H9 (cell line): ENCODE results near the gene TRIM54. TPM values are rescaled to one million over a fixed set of nuclear protein-coding genes. Genes with fewer than 3 reads are reported as not detected.

ENCODE experiments used
- DNase-seq: peaks from one replicate; pipeline ENCODE4 v3.0.0-alpha.2; 2017
- H2AFZ ChIP-seq: one replicate; pipeline ENCODE4 v1.6.1; 2013; ENCODE audit warnings: mild to moderate bottlenecking, low read length, control low read depth, moderate library complexity
- H2AK5ac ChIP-seq: 2 replicates; pipeline ENCODE4 v1.6.1; 2013; ENCODE audit warnings: low read length, control low read depth, mixed read lengths; ENCODE audit not compliant: insufficient read length
- H2BK120ac ChIP-seq: one replicate; pipeline ENCODE4 v1.6.1; 2013; ENCODE audit warnings: low read depth, mild to moderate bottlenecking, low read length, control low read depth, inconsistent platforms; ENCODE audit not compliant: poor library complexity, severe bottlenecking
- H2BK12ac ChIP-seq: 2 replicates; pipeline ENCODE4 v1.6.1; 2013; ENCODE audit warnings: low read length, control low read depth, mixed read lengths, low read depth; ENCODE audit not compliant: insufficient read length
- H2BK15ac ChIP-seq: 2 replicates; pipeline ENCODE4 v1.6.1; 2013; ENCODE audit warnings: low read depth, low read length, control low read depth
- H2BK20ac ChIP-seq: one replicate; pipeline ENCODE4 v1.6.1; 2013; ENCODE audit warnings: low read depth, mild to moderate bottlenecking, low read length, control low read depth, inconsistent platforms; ENCODE audit not compliant: poor library complexity, severe bottlenecking
- H2BK5ac ChIP-seq: 2 replicates; pipeline ENCODE4 v1.6.1; 2013; ENCODE audit warnings: low read length, control low read depth, mixed read lengths; ENCODE audit not compliant: insufficient read length
- H3K14ac ChIP-seq: 2 replicates; pipeline ENCODE4 v1.6.1; 2013; ENCODE audit warnings: low read length, control low read depth; ENCODE audit not compliant: insufficient read depth
- H3K18ac ChIP-seq: 2 replicates; pipeline ENCODE4 v1.6.1; 2013; ENCODE audit warnings: low read depth, mild to moderate bottlenecking, mixed read lengths, low read length, control low read depth; ENCODE audit not compliant: insufficient read length
- H3K23ac ChIP-seq: 2 replicates; pipeline ENCODE4 v1.6.1; 2013; ENCODE audit warnings: low read length, control low read depth, mixed read lengths, low read depth; ENCODE audit not compliant: insufficient read length
- H3K23me2 ChIP-seq: 2 replicates; pipeline ENCODE4 v1.6.1; 2013; ENCODE audit warnings: low read depth, mild to moderate bottlenecking, mixed read lengths, low read length, control low read depth; ENCODE audit not compliant: insufficient read length, poor library complexity, severe bottlenecking
- H3K27ac ChIP-seq: 2 replicates; pipeline ENCODE4 v1.5.1; 2013; ENCODE audit warnings: low read length, control low read depth, mixed read lengths, low read depth; ENCODE audit not compliant: insufficient read length
- H3K27me3 ChIP-seq: 2 replicates; pipeline ENCODE4 v1.6.1; 2013; ENCODE audit warnings: low read length, control low read depth, inconsistent platforms; ENCODE audit not compliant: insufficient read depth
- H3K4ac ChIP-seq: 2 replicates; pipeline ENCODE4 v1.6.1; 2013; ENCODE audit warnings: low read depth, mild to moderate bottlenecking, control low read depth, inconsistent platforms, low read length, moderate library complexity
- H3K4me1 ChIP-seq: 2 replicates; pipeline ENCODE4 v1.6.1; 2013; ENCODE audit warnings: low read length, control low read depth, inconsistent platforms; ENCODE audit not compliant: insufficient read depth
- H3K4me2 ChIP-seq: 2 replicates; pipeline ENCODE4 v1.6.1; 2013; ENCODE audit warnings: low read length, control low read depth, mixed read lengths; ENCODE audit not compliant: insufficient read length, insufficient read depth
- H3K56ac ChIP-seq: 2 replicates; pipeline ENCODE4 v1.6.1; 2013; ENCODE audit warnings: low read depth, mild to moderate bottlenecking, mixed read lengths, low read length, control low read depth; ENCODE audit not compliant: insufficient read length
- H3K79me1 ChIP-seq: 2 replicates; pipeline ENCODE4 v1.6.1; 2013; ENCODE audit warnings: low read depth, mild to moderate bottlenecking, moderate library complexity, low read length, control low read depth, inconsistent platforms; ENCODE audit not compliant: insufficient read depth, poor library complexity, severe bottlenecking
- H3K79me2 ChIP-seq: 2 replicates; pipeline ENCODE4 v1.6.1; 2013; ENCODE audit warnings: low read length, control low read depth, inconsistent platforms; ENCODE audit not compliant: insufficient read depth
- H3K9ac ChIP-seq: 2 replicates; pipeline ENCODE4 v1.6.1; 2013; ENCODE audit warnings: low read length, control low read depth, mixed read lengths; ENCODE audit not compliant: insufficient read length; ENCODE audit errors: extremely low read depth
- H3K9me3 ChIP-seq: one replicate; pipeline ENCODE4 v1.6.1; 2013; ENCODE audit warnings: low read depth, low read length, inconsistent platforms; ENCODE audit not compliant: control insufficient read depth
- H3T11ph ChIP-seq: one replicate; pipeline ENCODE4 v1.6.1; 2013; ENCODE audit warnings: mild to moderate bottlenecking, low read length, control low read depth, inconsistent platforms
- H4K20me1 ChIP-seq: one replicate; pipeline ENCODE4 v1.6.1; 2013; ENCODE audit not compliant: control insufficient read depth, insufficient read length, insufficient read depth
- H4K5ac ChIP-seq: 2 replicates; pipeline ENCODE4 v1.6.1; 2013; ENCODE audit warnings: low read depth, mild to moderate bottlenecking, mixed read lengths, low read length, control low read depth; ENCODE audit not compliant: insufficient read length
- H4K8ac ChIP-seq: replicated peaks from 2 replicates; pipeline ENCODE4 v1.6.1; 2013; ENCODE audit warnings: low read length, control low read depth, mixed read lengths, low read depth; ENCODE audit not compliant: insufficient read length
- H4K91ac ChIP-seq: 2 replicates; pipeline ENCODE4 v1.6.1; 2013; ENCODE audit warnings: low read depth, mild to moderate bottlenecking, moderate library complexity, mixed read lengths, low read length, control low read depth; ENCODE audit not compliant: insufficient read length
- H3K27ac Mint-ChIP-seq, 3 experiments: 2 replicates in 2 of 3; 3 replicates in 1 of 3; pipeline ENCODE4 v1.8.0; 2020 to 2021; ENCODE audit warnings: mixed read lengths in 3 of 3, mild to moderate bottlenecking in 1 of 3, moderate library complexity in 1 of 3
- H3K27me3 Mint-ChIP-seq: 2 replicates; pipeline ENCODE4 v1.8.0; 2021; ENCODE audit warnings: low read depth, mild to moderate bottlenecking, moderate library complexity, mixed read lengths
- H3K36me3 Mint-ChIP-seq, 3 experiments: 2 replicates in 2 of 3; 3 replicates in 1 of 3; pipeline ENCODE4 v1.8.0; 2020 to 2021; ENCODE audit warnings: low read depth in 3 of 3, mixed read lengths in 3 of 3; ENCODE audit not compliant: insufficient read depth in 1 of 3
- H3K4me1 Mint-ChIP-seq, 2 experiments: 2 replicates each; pipeline ENCODE4 v1.8.0; 2020; ENCODE audit warnings: mixed read lengths in 2 of 2
- H3K4me3 Mint-ChIP-seq, 2 experiments: 2 replicates in 1 of 2; 3 replicates in 1 of 2; pipeline ENCODE4 v1.8.0; 2020 to 2021; ENCODE audit warnings: mild to moderate bottlenecking in 2 of 2, mixed read lengths in 2 of 2, moderate library complexity in 1 of 2
- H3K9me3 Mint-ChIP-seq, 2 experiments: 2 replicates in 1 of 2; 3 replicates in 1 of 2; pipeline ENCODE4 v1.8.0; 2020; ENCODE audit warnings: mild to moderate bottlenecking in 2 of 2, mixed read lengths in 2 of 2, moderate library complexity in 1 of 2
- CTCF ChIP-seq: fragments of 200-600 bp; sonication (generic); conservative IDR thresholded peaks from 3 replicates; pipeline ENCODE4 v1.8.0; 2021; ENCODE audit warnings: antibody characterized with exemption, mild to moderate bottlenecking
- WGBS: extraction: QIAGEN DNeasy Blood & Tissue Kit; methylation state at CpG from one replicate; pipeline ENCODE4 v1.1.7; 2013; ENCODE audit warnings: missing lambda C conversion rate, low lambda C conversion rate, mixed read lengths; ENCODE audit not compliant: insufficient read length; ENCODE audit errors: extremely low coverage; 5-methylcytosine and 5-hydroxymethylcytosine counted together
- total RNA-seq: library from RNA; stranded (reverse); gene quantifications from 2 replicates; pipeline ENCODE4 v1.2.1, GENCODE V29; 2021

The TRIM54 gene
- total RNA-seq, 1 experiment from 2014 or later = 5.0 TPM

GRCh38 chr2:27237341-27237945, 44.8 kb upstream of the TRIM54 start:
- Histone ChIP-seq H3K18ac (no peak overlapping the region), H3K4me1 (no peaks in the 10 kb centered on the region), H2BK20ac (no peak overlapping the region), H2BK120ac (no peak overlapping the region), H3K23ac (no peak overlapping the region), H3K14ac (no peak overlapping the region), H3K9me3 (no peaks in the 10 kb centered on the region), H3K4ac (no peak overlapping the region), H4K5ac (no peak overlapping the region), H2AK5ac (no peak overlapping the region), H2BK5ac (no peak overlapping the region), H3K23me2 (no peaks in the 10 kb centered on the region), H3K4me2 (no peak overlapping the region), H4K91ac (no peak overlapping the region), H3K79me1 (no peaks in the 10 kb centered on the region), H3K9ac (no peak overlapping the region), H4K8ac (no peak overlapping the region), H3K27me3 (no peaks in the 10 kb centered on the region), H3K56ac (no peak overlapping the region), H2BK15ac (no peak overlapping the region), H3K79me2 (no peaks in the 10 kb centered on the region), H3T11ph (no peak overlapping the region), H2BK12ac (no peak overlapping the region), H2AFZ (no peak overlapping the region), H3K27ac (no peak overlapping the region), H4K20me1 (peaks cover 2% of the 10 kb centered on the region)
- TF ChIP-seq CTCF = no peak
- Mint-ChIP-seq H3K36me3 (peaks cover 63 to 100% (median 99%) of the 10 kb centered on the region in 3 experiments), H3K4me3 (no peak overlapping the region; a peak in 1 of 5 replicates), H3K27me3 (no peaks in the 10 kb centered on the region), H3K9me3 (no peaks in the 10 kb centered on the region), H3K27ac (no peak overlapping the region; a peak in 1 of 7 replicates), H3K4me1 (no peaks in the 10 kb centered on the region)
- no peak for DNase-seq
- WGBS = no CpG with 5 or more reads among the region's 15 CpGs
